ENCODE measurements around the gene SEPTIN11. TPM values are rescaled to one million over a fixed set of nuclear protein-coding genes. Genes with fewer than 3 reads are reported as not detected.

SEPTIN11 gene
- total RNA-seq, 1 experiment from 2014 or later: 77.3 TPM

DNA sequence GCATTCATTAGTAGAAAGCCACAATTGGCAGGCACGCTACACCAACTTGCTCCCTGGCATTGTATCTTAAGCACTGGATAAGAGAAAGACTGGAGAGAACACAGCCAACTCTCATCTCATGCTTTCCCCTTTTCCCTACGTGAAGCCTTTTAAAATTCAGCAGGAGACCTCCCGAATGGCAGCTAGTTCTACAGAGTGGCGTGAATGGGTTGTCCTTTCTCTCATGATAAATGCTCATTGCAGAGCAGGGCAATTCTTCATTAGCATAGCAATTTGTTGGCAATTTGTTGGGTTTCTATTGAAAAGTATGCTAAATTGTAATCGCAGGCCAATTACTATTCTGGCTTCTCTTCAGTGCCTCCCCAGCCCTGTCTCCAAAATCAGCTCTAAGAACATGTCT lies 48.0 kb downstream of the SEPTIN11 start:
- Mint-ChIP-seq H3K9me3 (peaks cover 2 to 4% of the 10 kb centered on the region in 2 experiments; a peak in 1 of 5 replicates), H3K4me1 (peaks cover 48 to 58% of the 10 kb centered on the region in 2 experiments), H3K4me3 (no peak overlapping the region), H3K27ac (peak overlapping the region in 2 of 3 experiments; percentile 49 to 72; a peak in 2 of 7 replicates), H3K27me3 (ENCODE audit: low read depth) (no peaks in the 10 kb centered on the region), H3K36me3 (ENCODE audit: insufficient read depth in 1 of 3, low read depth in 3 of 3) (peaks cover 9 to 30% (median 25%) of the 10 kb centered on the region in 3 experiments)
- Histone ChIP-seq H3K79me2 (ENCODE audit: insufficient read depth, low read length) (no peaks in the 10 kb centered on the region; the same call in 1 of the 2 replicates), H3K27me3 (ENCODE audit: insufficient read depth, low read length) (no peaks in the 10 kb centered on the region), H3K27ac (ENCODE audit: insufficient read length, low read depth, low read length) (no peak overlapping the region), H4K8ac (replicated peaks; ENCODE audit: insufficient read length, low read depth, low read length) (no peak overlapping the region), H2BK5ac (ENCODE audit: insufficient read length, low read length) (no peak overlapping the region), H2BK12ac (ENCODE audit: insufficient read length, low read depth, low read length) (no peak overlapping the region), H2AK5ac (ENCODE audit: insufficient read length, low read length) (no peak overlapping the region), H3K56ac (ENCODE audit: insufficient read length, low read depth, low read length) (no peak overlapping the region), H3K4me1 (ENCODE audit: insufficient read depth, low read length) (peaks cover 4% of the 10 kb centered on the region), H3K18ac (ENCODE audit: insufficient read length, low read depth, low read length) (no peak overlapping the region), H3T11ph (ENCODE audit: low read length) (no peak overlapping the region), H2BK15ac (ENCODE audit: low read depth, low read length) (no peak overlapping the region), H3K9ac (ENCODE audit: extremely low read depth, insufficient read length, low read length) (no peak overlapping the region), H4K5ac (ENCODE audit: insufficient read length, low read depth, low read length) (no peak overlapping the region), H2BK20ac (ENCODE audit: low read depth, low read length, poor library complexity, severe bottlenecking) (no peak overlapping the region), H3K4me2 (ENCODE audit: insufficient read depth, insufficient read length, low read length) (no peak overlapping the region), H3K9me3 (ENCODE audit: control insufficient read depth, low read depth, low read length) (no peaks in the 10 kb centered on the region), H3K23me2 (ENCODE audit: insufficient read length, low read depth, low read length, poor library complexity, severe bottlenecking) (no peaks in the 10 kb centered on the region), H4K91ac (ENCODE audit: insufficient read length, low read depth, low read length) (no peak overlapping the region), H3K23ac (ENCODE audit: insufficient read length, low read depth, low read length) (no peak overlapping the region), H2AFZ (ENCODE audit: low read length) (no peak overlapping the region), H3K14ac (ENCODE audit: insufficient read depth, low read length) (no peak overlapping the region), H4K20me1 (ENCODE audit: control insufficient read depth, insufficient read depth, insufficient read length) (no peaks in the 10 kb centered on the region), H3K79me1 (ENCODE audit: insufficient read depth, low read depth, low read length, poor library complexity, severe bottlenecking) (peaks cover 3% of the 10 kb centered on the region), H3K4ac (ENCODE audit: low read depth, low read length) (no peak overlapping the region), H2BK120ac (ENCODE audit: low read depth, low read length, poor library complexity, severe bottlenecking) (no peak overlapping the region)
- no CpG with 5 or more reads among the region's 5 CpGs for WGBS (ENCODE audit: extremely low coverage, insufficient read length, low lambda C conversion rate)
- no peak for DNase-seq
- TF ChIP-seq, protein P1, sequence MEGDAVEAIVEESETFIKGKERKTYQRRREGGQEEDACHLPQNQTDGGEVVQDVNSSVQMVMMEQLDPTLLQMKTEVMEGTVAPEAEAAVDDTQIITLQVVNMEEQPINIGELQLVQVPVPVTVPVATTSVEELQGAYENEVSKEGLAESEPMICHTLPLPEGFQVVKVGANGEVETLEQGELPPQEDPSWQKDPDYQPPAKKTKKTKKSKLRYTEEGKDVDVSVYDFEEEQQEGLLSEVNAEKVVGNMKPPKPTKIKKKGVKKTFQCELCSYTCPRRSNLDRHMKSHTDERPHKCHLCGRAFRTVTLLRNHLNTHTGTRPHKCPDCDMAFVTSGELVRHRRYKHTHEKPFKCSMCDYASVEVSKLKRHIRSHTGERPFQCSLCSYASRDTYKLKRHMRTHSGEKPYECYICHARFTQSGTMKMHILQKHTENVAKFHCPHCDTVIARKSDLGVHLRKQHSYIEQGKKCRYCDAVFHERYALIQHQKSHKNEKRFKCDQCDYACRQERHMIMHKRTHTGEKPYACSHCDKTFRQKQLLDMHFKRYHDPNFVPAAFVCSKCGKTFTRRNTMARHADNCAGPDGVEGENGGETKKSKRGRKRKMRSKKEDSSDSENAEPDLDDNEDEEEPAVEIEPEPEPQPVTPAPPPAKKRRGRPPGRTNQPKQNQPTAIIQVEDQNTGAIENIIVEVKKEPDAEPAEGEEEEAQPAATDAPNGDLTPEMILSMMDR (conservative IDR thresholded peaks at IDR 0.05): no peak

All from H9 (cell line).